NCI-H2107 treated with DMSO at 0.1 percent for 48 hours (cell line): ENCODE measurements around the gene DOHH.
"Not testable (repeated sequence)": the region's sequence is repeated elsewhere in the genome, so short reads cannot be mapped to it uniquely, and the experiment has no call there.

Experiments
- DNase-seq: peaks from one replicate; lab custom pipeline; 2025; ENCODE audit not compliant: unreplicated experiment; lab: John Stamatoyannopoulos, UW

DOHH gene

GRCh38 chr19:3520166-3521103 is 20.0 kb upstream of the DOHH start:
- peak; percentile 54 for DNase-seq

GRCh38 chr19:3519126-3519525 is 18.7 kb upstream of the DOHH start:
- no peak for DNase-seq

- no peak for DNase-seq
Measured at GRCh38 chr19:3518659-3519058, 18.2 kb upstream of the DOHH start.

- no peak for DNase-seq
Measured at GRCh38 chr19:3518255-3518654, 17.8 kb upstream of the DOHH start.

- no peak for DNase-seq
Measured at GRCh38 chr19:3517638-3518037, 17.2 kb upstream of the DOHH start.

- peak; percentile 72 for DNase-seq
Measured at GRCh38 chr19:3516675-3517207, 16.3 kb upstream of the DOHH start.

- DNase-seq = no peak
Measured at GRCh38 chr19:3515891-3516422, 15.5 kb upstream of the DOHH start.

- no peak for DNase-seq
Measured at GRCh38 chr19:3514930-3515329, 14.5 kb upstream of the DOHH start.

GRCh38 chr19:3513229-3514140 is 13.0 kb upstream of the DOHH start:
- DNase-seq = no peak

- DNase-seq = no peak
Measured at GRCh38 chr19:3512562-3513228, 12.2 kb upstream of the DOHH start.

- DNase-seq = no peak
Measured at GRCh38 chr19:3511506-3512251, 11.2 kb upstream of the DOHH start.

- no peak for DNase-seq
Measured at GRCh38 chr19:3510727-3511126, 10.3 kb upstream of the DOHH start.

- no peak for DNase-seq
Measured at GRCh38 chr19:3509566-3509989, 9.1 kb upstream of the DOHH start.

- no peak for DNase-seq
Measured at GRCh38 chr19:3508771-3509535, 8.5 kb upstream of the DOHH start.

- not testable (repeated sequence) for DNase-seq
Measured at GRCh38 chr19:3508121-3508661, 7.7 kb upstream of the DOHH start.

- no peak for DNase-seq
Measured at GRCh38 chr19:3507371-3508120, 7.1 kb upstream of the DOHH start.

GRCh38 chr19:3506384-3507340 is 6.2 kb upstream of the DOHH start:
- DNase-seq = no peak
